Measurements from ENCODE around the gene ZBTB33. TPM values are rescaled to one million over a fixed set of nuclear protein-coding genes. Genes with fewer than 3 reads are reported as not detected.

ZBTB33 gene
- total RNA-seq, 4 donors from 2014 or later = 5.6 to 16.1 (median 10.0) TPM

- Histone ChIP-seq H3K27me3 (no peaks in the 10 kb centered on the region), H3K27ac (no peak overlapping the region), H3K4me1 (no peaks in the 10 kb centered on the region), H3K9me3 (no peaks in the 10 kb centered on the region), H3K4me3 (no peak overlapping the region), H3K36me3 (no peaks in the 10 kb centered on the region)
- WGBS, 2 donors (ENCODE audit: low coverage in 1 of 2) = 70% methylated on average over 2 of the region's 2 CpGs; no CpG with 5 or more reads in 1 of the 2 donors
- DNase-seq = no peak
- intact Hi-C loops (cut with DNase I; ENCODE audit: low total_unique reads) = no loop called here
- in situ Hi-C loops (cut with MboI; ENCODE audit: low pct_ligation_motif_present in 1 of 4, low pct_unique_long_range_greater_than_20kb in 1 of 4, low sequenced_read_pairs in 3 of 4) = no loop called here
- no peak for TF ChIP-seq EP300 (IDR thresholded peaks at IDR 0.05; ENCODE audit: low read depth)
- TF ChIP-seq POLR2A (IDR thresholded peaks at IDR 0.05) = no peak
- no peak for TF ChIP-seq POLR2AphosphoS5 (IDR thresholded peaks at IDR 0.05)
- no peak for TF ChIP-seq CTCF (IDR thresholded peaks at IDR 0.05)
Measured at GRCh38 chrX:120293015-120293414, 42.4 kb downstream of the ZBTB33 start.

- DNase-seq = no peak
- no peak overlapping the region for H3K27ac ChIP-seq
- no peaks in the 10 kb centered on the region for H3K4me1 ChIP-seq
- no peaks in the 10 kb centered on the region for H3K9me3 ChIP-seq
- H3K36me3 ChIP-seq = no peaks in the 10 kb centered on the region
- no peaks in the 10 kb centered on the region for H3K27me3 ChIP-seq
- intact Hi-C loops (cut with DNase I; ENCODE audit: low total_unique reads) = loop anchor here (1.0 kb wide), 1 partner anchor 33 kb away; no protein-coding TSS in a partner anchor
- TF ChIP-seq CTCF (IDR thresholded peaks at IDR 0.05) = no peak
- no peak overlapping the region for H3K4me3 ChIP-seq
- in situ Hi-C loops (cut with MboI; ENCODE audit: low pct_ligation_motif_present in 1 of 4, low pct_unique_long_range_greater_than_20kb in 1 of 4, low sequenced_read_pairs in 3 of 4) = no loop called here
Measured at GRCh38 chrX:120294651-120295050, 44.0 kb downstream of the ZBTB33 start.

GRCh38 chrX:120297923-120298322 lies 47.3 kb downstream of the ZBTB33 start:
- Histone ChIP-seq H3K9me3 (no peaks in the 10 kb centered on the region), H3K4me1 (no peaks in the 10 kb centered on the region), H3K4me3 (no peak overlapping the region), H3K27ac (no peak overlapping the region), H3K36me3 (no peaks in the 10 kb centered on the region), H3K27me3 (no peaks in the 10 kb centered on the region)
- intact Hi-C loops (cut with DNase I; ENCODE audit: low total_unique reads) = loop anchor here (2.0 kb wide), 1 partner anchor 59 kb away; no protein-coding TSS in a partner anchor
- DNase-seq = no peak
- TF ChIP-seq POLR2AphosphoS5 (IDR thresholded peaks at IDR 0.05) (no peak), POLR2A (IDR thresholded peaks at IDR 0.05) (no peak), EP300 (IDR thresholded peaks at IDR 0.05; ENCODE audit: low read depth) (no peak), CTCF (IDR thresholded peaks at IDR 0.05) (no peak)
- in situ Hi-C loops (cut with MboI; ENCODE audit: low pct_ligation_motif_present in 1 of 4, low pct_unique_long_range_greater_than_20kb in 1 of 4, low sequenced_read_pairs in 3 of 4) = no loop called here
- WGBS, 2 donors (ENCODE audit: low coverage in 1 of 2) = 84% methylated on average over 1 of the region's 1 CpG; no CpG with 5 or more reads in 1 of the 2 donors

- H3K36me3 ChIP-seq = no peaks in the 10 kb centered on the region
- DNase-seq = no peak
- no peaks in the 10 kb centered on the region for H3K9me3 ChIP-seq
- no peaks in the 10 kb centered on the region for H3K4me1 ChIP-seq
- intact Hi-C loops (cut with DNase I; ENCODE audit: low total_unique reads) (no loop called here), in situ Hi-C loops (cut with MboI; ENCODE audit: low pct_ligation_motif_present in 1 of 4, low pct_unique_long_range_greater_than_20kb in 1 of 4, low sequenced_read_pairs in 3 of 4) (no loop called here)
- H3K27ac ChIP-seq = no peak overlapping the region
- no peak overlapping the region for H3K4me3 ChIP-seq
- TF ChIP-seq CTCF (IDR thresholded peaks at IDR 0.05) = no peak
- no peak for TF ChIP-seq EP300 (IDR thresholded peaks at IDR 0.05; ENCODE audit: low read depth)
- TF ChIP-seq POLR2AphosphoS5 (IDR thresholded peaks at IDR 0.05) = no peak
- no peak for TF ChIP-seq POLR2A (IDR thresholded peaks at IDR 0.05)
- 76 to 100% methylated on average over 1 to 2 of the region's 2 CpGs for WGBS, 2 donors (ENCODE audit: low coverage in 1 of 2)
- no peaks in the 10 kb centered on the region for H3K27me3 ChIP-seq
Measured at GRCh38 chrX:120299928-120300327, 49.3 kb downstream of the ZBTB33 start.

Data from transverse colon (tissue), 4 donors.